Psoas muscle (tissue), 8 donors: ENCODE measurements around the gene PRLR. TPM values are rescaled to one million over a fixed set of nuclear protein-coding genes. Genes with fewer than 3 reads are reported as not detected.

Experiments
- ATAC-seq, 4 donors: fragments of 200-7000 bp; cut with Tn5 transposase; one replicate each; pipeline ENCODE4 v1.9.1; 2020; ENCODE audit warnings: moderate library complexity in 3 of 4, mild to moderate bottlenecking in 2 of 4
- DNase-seq, 2 donors: peaks; one replicate each; pipeline ENCODE4 v3.0.0-alpha.2; 2020
- H3K27ac ChIP-seq: fragments of 200-600 bp; one replicate; pipeline ENCODE4 v1.8.0; 2022
- H3K27me3 ChIP-seq, 3 donors: fragments of 200-600 bp in 1 of 3; one replicate each; pipeline versions ENCODE4 v1.6.1 to v1.8.0; 2013 to 2022; ENCODE audit warnings: low read length in 2 of 3, mild to moderate bottlenecking in 2 of 3, moderate library complexity in 1 of 3; ENCODE audit not compliant: insufficient read depth in 3 of 3
- H3K36me3 ChIP-seq, 2 donors: fragments of 200-600 bp in 1 of 2; one replicate each; pipeline versions ENCODE4 v1.6.1 to v1.8.0; 2013 to 2022; ENCODE audit warnings: low read depth in 1 of 2, mild to moderate bottlenecking in 1 of 2, moderate library complexity in 1 of 2; ENCODE audit not compliant: insufficient read depth in 1 of 2
- H3K4me1 ChIP-seq: fragments of 200-600 bp; one replicate; pipeline ENCODE4 v1.8.0; 2022
- H3K4me3 ChIP-seq: fragments of 200-600 bp; one replicate; pipeline ENCODE4 v1.8.0; 2022; ENCODE audit warnings: mild to moderate bottlenecking
- H3K9me3 ChIP-seq: fragments of 200-600 bp; one replicate; pipeline ENCODE4 v1.8.0; 2022
- WGBS, 3 donors: extraction: QIAGEN DNeasy Blood & Tissue Kit; methylation state at CpG; one replicate each; pipeline versions ENCODE4 v1.1.6 to v1.1.7; 2013; 5-methylcytosine and 5-hydroxymethylcytosine counted together
- intact Hi-C, 2 donors: fragments of 100-400 bp; cut with DNase I; formaldehyde crosslinking; loops; one replicate each; pipeline versions ENCODE4 v1.11.0 to v1.14.2; 2022
- polyA plus RNA-seq, 3 donors: library from polyadenylated mRNA; stranded (reverse); fragments of 200-250 nt; gene quantifications; one replicate each; pipeline ENCODE4 v1.2.3, GENCODE V29; 2013
- total RNA-seq, 4 donors: library from RNA; stranded (reverse); fragmentation: NEBNext Ultra II Directional in 2 of 4; extraction: Animal tissue kit (Norgen Biotek cat#: 25700) in 2 of 4; gene quantifications; one replicate each; pipeline versions ENCODE4 v1.2.1 to v1.2.4, GENCODE V29; 2021 to 2023
- TF ChIP-seq, protein P1 (sequence below): fragments of 200-600 bp; IDR thresholded peaks from one replicate; pipeline ENCODE4 v1.8.0; 2022; ENCODE audit warnings: antibody characterized with exemption
- donor health status: healthy with polysubstance abuse.
- donor health status: DM: no; HTN: no; CAD: no; lungs with moderate emphysema.
- donor health status: Bipolar disorder and iron deficiency.
- donor health status: healthy.
- donor health status: DM: yes; HTN: yes; CAD: no.
- donor health status: DM: no; HTN: no; CAD: no.
- donor health status: DM: no; HTN: no; CAD: no.
- donor health status: DM: yes; HTN: yes; CAD: no.

Gene PRLR
- total and polyA plus RNA-seq, 7 donors, result 0.03 to 0.32 (median 0.09) TPM

DNA sequence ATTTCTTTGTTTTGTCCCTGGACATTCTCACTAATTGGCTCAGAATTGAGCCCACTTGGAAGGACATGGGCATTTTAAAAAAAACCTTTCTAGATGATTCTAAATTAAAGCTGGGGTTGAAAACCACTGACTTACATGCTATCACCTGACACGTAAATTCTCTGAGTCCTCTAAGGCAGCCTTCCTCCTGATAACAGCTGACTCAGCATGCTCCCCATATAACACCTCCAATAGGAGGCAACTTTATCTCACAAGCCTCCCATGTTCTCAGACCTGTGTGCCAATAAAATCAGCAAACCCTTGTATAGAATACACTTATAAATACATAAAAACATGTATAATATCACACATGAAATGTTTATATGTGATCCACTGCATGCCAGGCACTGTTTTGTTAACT lies 133.4 kb downstream of the PRLR start:
- Histone ChIP-seq H3K36me3 (no peaks in the 10 kb centered on the region), H3K4me1 (no peaks in the 10 kb centered on the region), H3K4me3 (no peak overlapping the region), H3K27me3 (no peaks in the 10 kb centered on the region), H3K9me3 (no peaks in the 10 kb centered on the region), H3K27ac (no peak overlapping the region)
- ATAC-seq (no peak), DNase-seq (no peak)
- intact Hi-C loops, result no loop called here
- TF ChIP-seq, protein P1, sequence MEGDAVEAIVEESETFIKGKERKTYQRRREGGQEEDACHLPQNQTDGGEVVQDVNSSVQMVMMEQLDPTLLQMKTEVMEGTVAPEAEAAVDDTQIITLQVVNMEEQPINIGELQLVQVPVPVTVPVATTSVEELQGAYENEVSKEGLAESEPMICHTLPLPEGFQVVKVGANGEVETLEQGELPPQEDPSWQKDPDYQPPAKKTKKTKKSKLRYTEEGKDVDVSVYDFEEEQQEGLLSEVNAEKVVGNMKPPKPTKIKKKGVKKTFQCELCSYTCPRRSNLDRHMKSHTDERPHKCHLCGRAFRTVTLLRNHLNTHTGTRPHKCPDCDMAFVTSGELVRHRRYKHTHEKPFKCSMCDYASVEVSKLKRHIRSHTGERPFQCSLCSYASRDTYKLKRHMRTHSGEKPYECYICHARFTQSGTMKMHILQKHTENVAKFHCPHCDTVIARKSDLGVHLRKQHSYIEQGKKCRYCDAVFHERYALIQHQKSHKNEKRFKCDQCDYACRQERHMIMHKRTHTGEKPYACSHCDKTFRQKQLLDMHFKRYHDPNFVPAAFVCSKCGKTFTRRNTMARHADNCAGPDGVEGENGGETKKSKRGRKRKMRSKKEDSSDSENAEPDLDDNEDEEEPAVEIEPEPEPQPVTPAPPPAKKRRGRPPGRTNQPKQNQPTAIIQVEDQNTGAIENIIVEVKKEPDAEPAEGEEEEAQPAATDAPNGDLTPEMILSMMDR, result no peak
- WGBS, 3 donors, result 83 to 85% (median 83%) methylated on average over 1 of the region's 1 CpG

DNA sequence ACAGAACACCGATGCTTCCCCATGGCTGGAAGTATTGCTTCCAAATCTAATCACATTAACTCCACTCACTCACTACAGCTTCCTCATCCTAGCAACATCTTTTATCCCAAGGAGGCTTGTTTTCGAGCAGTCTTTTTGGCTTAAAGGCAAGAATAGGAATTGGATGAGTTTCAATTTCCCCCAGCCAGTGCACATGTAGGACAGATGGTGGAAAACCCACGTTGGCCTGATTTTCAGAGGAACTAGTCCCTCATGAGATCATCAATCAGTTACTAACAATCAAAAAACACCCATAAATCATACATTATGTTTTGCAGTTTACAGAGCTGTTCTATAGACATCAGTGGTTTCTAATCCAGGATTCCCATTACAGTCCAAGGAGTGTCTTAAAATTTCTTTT lies 134.1 kb downstream of the PRLR start:
- TF ChIP-seq, protein P1, result no peak
- DNase-seq (no peak), ATAC-seq (no peak)
- WGBS, 3 donors, result 13 to 25% (median 17%) methylated on average over 3 of the region's 3 CpGs
- Histone ChIP-seq H3K4me3 (no peak overlapping the region), H3K9me3 (no peaks in the 10 kb centered on the region), H3K4me1 (no peaks in the 10 kb centered on the region), H3K27ac (no peak overlapping the region), H3K27me3 (no peaks in the 10 kb centered on the region), H3K36me3 (no peaks in the 10 kb centered on the region)
- intact Hi-C loops, result no loop called here

DNA sequence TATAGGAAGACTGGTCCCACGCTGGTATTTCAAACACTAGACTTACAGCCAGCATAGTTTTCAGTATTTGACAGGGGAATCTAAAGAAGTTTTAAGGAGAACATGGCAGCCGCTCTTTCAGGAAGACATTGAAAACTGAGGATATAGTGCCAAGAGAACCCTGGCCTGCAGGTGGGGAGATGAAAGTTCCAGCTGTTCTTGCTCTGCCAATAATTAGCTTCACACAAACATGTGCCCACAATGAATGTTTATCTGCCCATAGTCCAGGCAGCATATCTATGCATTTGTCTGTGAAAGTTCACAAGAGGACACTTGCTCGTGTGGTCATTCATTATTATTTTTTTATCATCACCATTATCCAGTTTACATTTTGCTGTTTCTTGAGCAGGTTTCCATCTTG lies 134.9 kb downstream of the PRLR start:
- intact Hi-C loops, result no loop called here
- Histone ChIP-seq H3K4me3 (no peak overlapping the region), H3K9me3 (no peaks in the 10 kb centered on the region), H3K27me3 (no peaks in the 10 kb centered on the region), H3K36me3 (no peaks in the 10 kb centered on the region), H3K4me1 (no peaks in the 10 kb centered on the region), H3K27ac (no peak overlapping the region)
- 67 to 77% (median 70%) methylated on average over 3 of the region's 3 CpGs for WGBS, 3 donors
- no peak for DNase-seq
- TF ChIP-seq, protein P1, result no peak
- ATAC-seq, result no peak

DNA sequence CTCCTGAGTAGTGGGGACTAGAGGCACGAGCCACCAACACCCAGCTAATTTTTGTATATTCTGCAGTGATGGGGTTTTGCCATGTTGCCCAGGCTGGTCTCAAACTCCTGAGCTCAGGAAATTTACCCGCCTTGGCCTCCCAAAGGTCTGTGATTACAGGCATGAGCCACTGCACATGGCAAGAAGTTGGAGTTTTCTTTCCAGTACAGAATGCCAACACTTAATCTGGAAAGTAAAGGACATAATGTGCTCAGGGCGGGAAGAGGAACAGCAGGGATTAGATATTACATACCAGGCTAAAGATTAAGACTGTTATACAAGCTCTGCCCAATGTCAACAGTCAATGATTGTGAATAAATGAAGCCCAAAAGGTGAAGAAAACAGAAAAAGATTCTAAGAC lies 135.3 kb downstream of the PRLR start:
- no peak overlapping the region for H3K4me3 ChIP-seq
- no peaks in the 10 kb centered on the region for H3K4me1 ChIP-seq
- TF ChIP-seq, protein P1, result no peak
- intact Hi-C loops, result no loop called here
- WGBS, 3 donors, result 45 to 58% (median 55%) methylated on average over 3 of the region's 3 CpGs
- DNase-seq (no peak), ATAC-seq (no peak)
- no peak overlapping the region for H3K27ac ChIP-seq
- H3K27me3 ChIP-seq, result no peaks in the 10 kb centered on the region
- H3K36me3 ChIP-seq, result no peaks in the 10 kb centered on the region
- H3K9me3 ChIP-seq, result no peaks in the 10 kb centered on the region

DNA sequence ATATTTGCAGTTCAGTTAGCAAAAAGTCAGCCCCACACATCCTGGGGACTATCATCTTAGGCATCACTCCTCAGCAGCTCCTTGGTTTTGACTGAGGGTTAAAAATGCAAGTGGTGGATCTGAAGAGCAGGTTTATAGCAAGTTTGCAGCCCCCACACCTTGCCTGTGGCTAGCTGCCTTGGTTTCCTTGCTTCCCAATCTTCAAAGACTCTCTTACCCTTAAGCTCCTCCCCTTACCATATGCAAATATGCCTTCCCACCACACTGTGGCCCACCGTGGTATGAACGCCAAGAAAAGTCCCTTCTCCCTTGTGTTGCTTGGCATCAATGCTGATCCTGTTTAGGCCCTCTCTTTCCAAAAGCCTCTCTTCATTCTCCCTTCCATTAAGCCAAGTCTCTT lies 137.6 kb downstream of the PRLR start:
- ATAC-seq (no peak), DNase-seq (no peak)
- Histone ChIP-seq H3K4me3 (no peak overlapping the region), H3K27ac (no peak overlapping the region), H3K9me3 (no peaks in the 10 kb centered on the region), H3K36me3 (no peaks in the 10 kb centered on the region), H3K4me1 (no peaks in the 10 kb centered on the region), H3K27me3 (no peaks in the 10 kb centered on the region)
- TF ChIP-seq, protein P1, result no peak
- 59 to 87% (median 78%) methylated on average over 2 of the region's 2 CpGs for WGBS, 3 donors
- intact Hi-C loops, result no loop called here
